Left lobe of liver (tissue), 2 donors: ENCODE results near the gene SLC29A1. TPM values are rescaled to one million over a fixed set of nuclear protein-coding genes. Genes with fewer than 3 reads are reported as not detected.

Source experiments
- ATAC-seq: fragments of 200-7000 bp; cut with Tn5 transposase; one replicate; pipeline ENCODE4 v1.9.1; 2020; ENCODE audit warnings: mild to moderate bottlenecking, moderate library complexity
- DNase-seq: peaks from one replicate; pipeline ENCODE4 v3.0.0-alpha.2; 2020; ENCODE audit warnings: low spot score
- total RNA-seq: library from RNA; stranded (reverse); gene quantifications from one replicate; pipeline ENCODE4 v1.2.1, GENCODE V29; 2021
- donor health status: DM: no; HTN: no; CAD: no; lungs with moderate emphysema.
- donor health status: DM: no; HTN: yes; CAD: no.

SLC29A1 gene
- total RNA-seq, 1 donor from 2014 or later = 37.5 TPM

GRCh38 chr6:44277763-44278162 is 54.4 kb downstream of the SLC29A1 start:
- ATAC-seq = no peak
- no peak for DNase-seq

GRCh38 chr6:44278315-44278714 is 54.9 kb downstream of the SLC29A1 start:
- no peak for ATAC-seq

GRCh38 chr6:44278774-44279697 is 55.6 kb downstream of the SLC29A1 start:
- no peak for DNase-seq
- ATAC-seq = no peak

More at GRCh38 chr6:44278315-44278714, 54.9 kb downstream of the SLC29A1 start:
- no peak for DNase-seq

Other genes with a start within 250 kb of the SLC29A1 start
- 35.3 TPM for gene MRPL14, start 96.1 kb upstream of the SLC29A1 start, total RNA-seq
- gene TMEM63B, start 96.0 kb upstream of the SLC29A1 start, total RNA-seq = 38.0 TPM
- gene CAPN11, start 64.8 kb upstream of the SLC29A1 start, total RNA-seq = 0.18 TPM
- not detected for gene MYMX, start 6.7 kb upstream of the SLC29A1 start, total RNA-seq
- gene HSP90AB1, start 23.5 kb downstream of the SLC29A1 start, total RNA-seq = 187 TPM
- gene SLC35B2, start 33.9 kb downstream of the SLC29A1 start, total RNA-seq = 18.4 TPM
- gene NFKBIE, start 42.0 kb downstream of the SLC29A1 start, total RNA-seq = 2.8 TPM
- not detected for gene TMEM151B, start 46.9 kb downstream of the SLC29A1 start, total RNA-seq
- gene AARS2, start 89.8 kb downstream of the SLC29A1 start, total RNA-seq = 7.7 TPM
- not detected for gene SPATS1, start 119.1 kb downstream of the SLC29A1 start, total RNA-seq
- gene CDC5L, start 164.1 kb downstream of the SLC29A1 start, total RNA-seq = 10.2 TPM